ENCODE measurements around the gene TAF4B. TPM values are rescaled to one million over a fixed set of nuclear protein-coding genes. Genes with fewer than 3 reads are reported as not detected.
A peak's percentile ranks its signal among the peaks of the same experiment; 100 is the strongest.

Gene TAF4B
- total RNA-seq, 2 donors from 2014 or later: 2.4 to 3.1 TPM

DNA sequence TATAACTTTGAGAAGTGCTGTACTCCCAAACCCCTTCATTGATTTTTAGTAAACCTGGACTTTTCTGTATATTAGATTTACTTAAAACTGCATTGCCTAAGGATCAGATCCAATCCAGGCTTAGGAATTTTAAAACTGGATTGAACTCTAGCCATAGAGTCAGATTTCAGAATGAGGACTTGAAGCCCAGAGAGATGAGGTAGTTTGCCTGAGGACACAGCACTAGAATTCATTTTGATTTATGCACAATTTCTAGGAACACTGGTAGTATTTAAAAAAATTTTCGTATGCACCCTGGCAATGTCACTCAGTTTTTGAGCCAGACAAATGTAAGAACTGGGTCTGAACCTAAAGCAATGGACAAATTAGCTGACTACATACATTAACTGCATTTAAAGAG lies 177.2 kb downstream of the TAF4B start:
- TF ChIP-seq, protein P1, sequence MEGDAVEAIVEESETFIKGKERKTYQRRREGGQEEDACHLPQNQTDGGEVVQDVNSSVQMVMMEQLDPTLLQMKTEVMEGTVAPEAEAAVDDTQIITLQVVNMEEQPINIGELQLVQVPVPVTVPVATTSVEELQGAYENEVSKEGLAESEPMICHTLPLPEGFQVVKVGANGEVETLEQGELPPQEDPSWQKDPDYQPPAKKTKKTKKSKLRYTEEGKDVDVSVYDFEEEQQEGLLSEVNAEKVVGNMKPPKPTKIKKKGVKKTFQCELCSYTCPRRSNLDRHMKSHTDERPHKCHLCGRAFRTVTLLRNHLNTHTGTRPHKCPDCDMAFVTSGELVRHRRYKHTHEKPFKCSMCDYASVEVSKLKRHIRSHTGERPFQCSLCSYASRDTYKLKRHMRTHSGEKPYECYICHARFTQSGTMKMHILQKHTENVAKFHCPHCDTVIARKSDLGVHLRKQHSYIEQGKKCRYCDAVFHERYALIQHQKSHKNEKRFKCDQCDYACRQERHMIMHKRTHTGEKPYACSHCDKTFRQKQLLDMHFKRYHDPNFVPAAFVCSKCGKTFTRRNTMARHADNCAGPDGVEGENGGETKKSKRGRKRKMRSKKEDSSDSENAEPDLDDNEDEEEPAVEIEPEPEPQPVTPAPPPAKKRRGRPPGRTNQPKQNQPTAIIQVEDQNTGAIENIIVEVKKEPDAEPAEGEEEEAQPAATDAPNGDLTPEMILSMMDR (IDR thresholded peaks at IDR 0.05): no peak
- Histone ChIP-seq H3K4me1 (no peaks in the 10 kb centered on the region), H3K27ac (no peak overlapping the region), H3K36me3 (no peaks in the 10 kb centered on the region), H3K27me3 (no peaks in the 10 kb centered on the region), H3K4me3 (no peak overlapping the region), H3K9me3 (no peaks in the 10 kb centered on the region)
- no peak for DNase-seq (ENCODE audit: low spot score)

GRCh38 chr18:26405190-26405801 lies 179.1 kb downstream of the TAF4B start:
- Histone ChIP-seq H3K36me3 (no peaks in the 10 kb centered on the region), H3K27ac (no peak overlapping the region), H3K9me3 (no peaks in the 10 kb centered on the region), H3K4me1 (no peaks in the 10 kb centered on the region), H3K4me3 (no peak overlapping the region), H3K27me3 (no peaks in the 10 kb centered on the region)
- TF ChIP-seq, protein P1 (IDR thresholded peaks at IDR 0.05): peak in 1 of 2 donors; percentile 70
- DNase-seq (ENCODE audit: low spot score): no peak

- Histone ChIP-seq H3K4me3 (no peak overlapping the region), H3K4me1 (no peaks in the 10 kb centered on the region), H3K9me3 (no peaks in the 10 kb centered on the region), H3K27ac (no peak overlapping the region), H3K27me3 (no peaks in the 10 kb centered on the region), H3K36me3 (no peaks in the 10 kb centered on the region)
- TF ChIP-seq, protein P1 (IDR thresholded peaks at IDR 0.05): no peak
- no peak for DNase-seq (ENCODE audit: low spot score)
These were observed 180.1 kb downstream of the TAF4B start for GRCh38 chr18:26406324-26406723.

DNA sequence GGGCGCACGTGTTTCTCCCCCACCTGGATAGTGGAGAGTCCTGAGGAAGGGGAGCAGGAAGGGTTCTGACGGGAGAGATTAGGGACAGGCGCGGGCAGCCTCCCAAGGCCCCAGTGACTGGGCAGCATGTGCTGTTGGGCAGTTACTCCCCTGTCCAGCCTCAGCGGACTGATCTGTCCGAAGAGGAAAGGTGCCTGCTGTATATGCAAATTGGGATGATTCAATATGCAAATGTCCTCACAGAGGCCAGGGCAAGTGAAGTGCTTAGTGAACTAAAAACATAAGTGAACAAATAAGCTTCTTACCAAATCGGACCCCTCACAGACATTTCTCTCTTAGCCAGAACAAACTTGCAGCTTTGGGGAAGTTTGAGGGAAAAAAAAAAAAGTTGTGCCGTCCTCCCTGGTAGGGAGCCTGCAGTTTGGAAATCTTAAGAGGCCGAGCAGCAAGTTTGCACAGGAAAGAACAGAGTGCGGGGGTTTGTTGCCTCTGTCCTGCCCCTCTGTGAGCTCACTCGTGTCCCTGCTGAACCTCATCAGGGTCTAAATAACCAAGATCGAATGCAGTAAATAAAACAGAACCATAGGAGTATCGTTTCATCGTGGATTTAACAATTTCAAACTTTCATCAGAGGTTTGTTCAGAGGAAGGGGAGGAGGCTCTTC lies 180.7 kb downstream of the TAF4B start:
- H3K9me3 ChIP-seq: no peaks in the 10 kb centered on the region

GRCh38 chr18:26407736-26408601 lies 181.7 kb downstream of the TAF4B start:
- Histone ChIP-seq H3K4me1 (no peaks in the 10 kb centered on the region), H3K36me3 (no peaks in the 10 kb centered on the region), H3K27me3 (no peaks in the 10 kb centered on the region), H3K9me3 (no peaks in the 10 kb centered on the region), H3K27ac (no peak overlapping the region), H3K4me3 (no peak overlapping the region)
- DNase-seq (ENCODE audit: low spot score): no peak
- TF ChIP-seq, protein P1 (IDR thresholded peaks at IDR 0.05): no peak

More for the DNA sequence above, 180.7 kb downstream of the TAF4B start:
- no peaks in the 10 kb centered on the region for H3K27me3 ChIP-seq
- TF ChIP-seq, protein P1 (IDR thresholded peaks at IDR 0.05): no peak
- H3K4me3 ChIP-seq: no peak overlapping the region
- H3K27ac ChIP-seq: no peak overlapping the region
- H3K4me1 ChIP-seq: no peaks in the 10 kb centered on the region
- H3K36me3 ChIP-seq: no peaks in the 10 kb centered on the region
- no peak for DNase-seq (ENCODE audit: low spot score)
